SK-N-SH (cell line): ENCODE measurements around the gene SYNE1. TPM values are rescaled to one million over a fixed set of nuclear protein-coding genes. Genes with fewer than 3 reads are reported as not detected.
A peak's percentile ranks its signal among the peaks of the same experiment; 100 is the strongest.

ENCODE experiments used
- CTCF ChIA-PET: fragments of 300-600, 350-600 bp; formaldehyde crosslinking; extraction: SDS; loops from one replicate; lab custom pipeline; 2021; lab: Yijun Ruan, JAX
- POLR2A ChIA-PET: fragments of 350-600 bp; sonication (Branson Sonifier 250); formaldehyde crosslinking; extraction: SDS; loops from one replicate; lab custom pipeline; 2020; ENCODE audit warnings: antibody characterized with exemption, inconsistent platforms; lab: Yijun Ruan, JAX
- DNase-seq: peaks from one replicate; pipeline ENCODE4 v3.0.0; 2012
- H2AFZ ChIP-seq: fragments of 200-600 bp; sonication (generic); 2 replicates; pipeline ENCODE4 v1.8.1; 2016; ENCODE audit warnings: antibody characterized with exemption, mild to moderate bottlenecking, low read depth
- H3F3A ChIP-seq: fragments of 200-600 bp; sonication (generic); replicated peaks from 2 replicates; pipeline ENCODE3; 2016; ENCODE audit warnings: antibody characterized with exemption, mild to moderate bottlenecking; ENCODE audit not compliant: insufficient read depth
- H3K27ac ChIP-seq, 2 experiments: fragments of 200-500 bp in 1 of 2; fragments of 200-600 bp in 1 of 2; sonication (Bioruptor generic) in 1 of 2; sonication (generic), shearing (Covaris generic) in 1 of 2; 2 replicates each; pipeline versions ENCODE4 v1.5.1 to v1.6.1; 2014 to 2016; ENCODE audit warnings: low read depth in 2 of 2, inconsistent platforms in 1 of 2, low read length in 1 of 2, mild to moderate bottlenecking in 1 of 2, mixed read lengths in 1 of 2
- H3K27me3 ChIP-seq: fragments of 200-600 bp; sonication (generic), shearing (Covaris generic); 2 replicates; pipeline ENCODE4 v1.6.1; 2016; ENCODE audit warnings: mixed run types; ENCODE audit not compliant: insufficient read depth
- H3K36me3 ChIP-seq, 2 experiments: fragments of 200-500 bp in 1 of 2; fragments of 200-600 bp in 1 of 2; sonication (Bioruptor generic) in 1 of 2; sonication (generic) in 1 of 2; replicated peaks in 1 of 2; 2 replicates each; pipeline versions ENCODE3 to v1.5.1; 2014 to 2016; ENCODE audit warnings: low read length in 1 of 2, mild to moderate bottlenecking in 1 of 2; ENCODE audit not compliant: insufficient read depth in 2 of 2, control insufficient read depth in 1 of 2
- H3K4me1 ChIP-seq, 2 experiments: fragments of 200-500 bp in 1 of 2; fragments of 200-600 bp in 1 of 2; sonication (Bioruptor generic) in 1 of 2; sonication (generic), shearing (Covaris generic) in 1 of 2; 2 replicates each; pipeline versions ENCODE4 v1.5.1 to v1.6.1; 2014 to 2016; ENCODE audit warnings: low read depth in 1 of 2, low read length in 1 of 2, mixed run types in 1 of 2; ENCODE audit not compliant: insufficient read depth in 2 of 2, control insufficient read depth in 1 of 2
- H3K4me2 ChIP-seq: fragments of 200-600 bp; sonication (generic), shearing (Covaris generic); 2 replicates; pipeline ENCODE4 v1.6.1; 2017; ENCODE audit warnings: mixed run types
- H3K4me3 ChIP-seq, 2 experiments: fragments of 200-500 bp in 1 of 2; fragments of 200-600 bp in 1 of 2; sonication (Bioruptor generic) in 1 of 2; sonication (generic), shearing (Covaris generic) in 1 of 2; 2 replicates each; pipeline versions ENCODE4 v1.5.1 to v1.8.1; 2014 to 2016; ENCODE audit warnings: low read depth in 2 of 2, inconsistent platforms in 1 of 2, low read length in 1 of 2, mild to moderate bottlenecking in 1 of 2, mixed read lengths in 1 of 2, moderate library complexity in 1 of 2
- H3K79me2 ChIP-seq: fragments of 200-600 bp; sonication (generic); 2 replicates; pipeline ENCODE4 v1.8.1; 2017; ENCODE audit warnings: mild to moderate bottlenecking; ENCODE audit not compliant: insufficient read depth
- H3K9ac ChIP-seq: fragments of 200-600 bp; sonication (generic); 2 replicates; pipeline ENCODE4 v1.6.1; 2017; ENCODE audit warnings: mixed run types
- H3K9me2 ChIP-seq: fragments of 200-600 bp; sonication (generic); 2 replicates; pipeline ENCODE4 v1.6.1; 2017; ENCODE audit warnings: mixed run types
- H3K9me3 ChIP-seq: fragments of 200-600 bp; sonication (generic); 2 replicates; pipeline ENCODE4 v1.6.1; 2017; ENCODE audit warnings: mixed run types, mild to moderate bottlenecking, moderate library complexity
- H4K20me1 ChIP-seq: fragments of 200-600 bp; sonication (generic); 2 replicates; pipeline ENCODE4 v1.6.1; 2017; ENCODE audit warnings: mild to moderate bottlenecking, mixed run types; ENCODE audit not compliant: insufficient read depth
- CTCF ChIP-seq: fragments of 200-600 bp; sonication (generic); IDR thresholded peaks from 2 replicates; pipeline ENCODE4 v1.6.1; 2017; ENCODE audit warnings: antibody characterized with exemption, mild to moderate bottlenecking, moderate library complexity
- EP300 ChIP-seq, 2 experiments: IDR thresholded peaks; 2 replicates each; pipeline versions ENCODE4 v1.4.0 to v1.6.1; 2012; ENCODE audit warnings: borderline replicate concordance in 1 of 2, low read depth in 1 of 2, low read length in 1 of 2
- EZH2phosphoT487 ChIP-seq: fragments of 200-600 bp; sonication (generic); IDR thresholded peaks from 2 replicates; pipeline ENCODE4 v1.6.1; 2017; ENCODE audit warnings: low read depth, mixed run types, mild to moderate bottlenecking, antibody characterized with exemption, moderate library complexity, borderline replicate concordance
- FOXM1 ChIP-seq: IDR thresholded peaks from 2 replicates; pipeline ENCODE4 v1.4.0; 2012; ENCODE audit warnings: low read depth, mild to moderate bottlenecking
- GABPA ChIP-seq: IDR thresholded peaks from 2 replicates; pipeline ENCODE4 v1.4.0; 2012; ENCODE audit warnings: low read depth, mild to moderate bottlenecking
- JUND ChIP-seq: IDR thresholded peaks from 2 replicates; pipeline ENCODE4 v1.4.0; 2012
- MEF2A ChIP-seq: IDR thresholded peaks from 2 replicates; pipeline ENCODE4 v1.4.0; 2012; ENCODE audit warnings: low read depth, borderline replicate concordance
- MXI1 ChIP-seq: IDR thresholded peaks from 2 replicates; pipeline ENCODE4 v1.6.1; 2012; ENCODE audit warnings: mild to moderate bottlenecking, low read depth, low read length, improper control_type of control experiment
- NFIC ChIP-seq: IDR thresholded peaks from 2 replicates; pipeline ENCODE4 v1.4.0; 2012; ENCODE audit warnings: borderline replicate concordance
- PBX3 ChIP-seq: IDR thresholded peaks from 2 replicates; pipeline ENCODE4; 2012
- POLR2AphosphoS5 ChIP-seq: IDR thresholded peaks from 2 replicates; pipeline ENCODE4 v1.6.1; 2012; ENCODE audit warnings: low read depth, low read length
- RCOR1 ChIP-seq: fragments of 150-350 bp; IDR thresholded peaks from 2 replicates; pipeline ENCODE4 v1.6.1; 2017; ENCODE audit warnings: antibody characterized with exemption, low read length
- RXRA ChIP-seq: IDR thresholded peaks from 2 replicates; pipeline ENCODE4 v1.4.0; 2012; ENCODE audit warnings: low read depth, mild to moderate bottlenecking, borderline replicate concordance
- SIN3A ChIP-seq: IDR thresholded peaks from 2 replicates; pipeline ENCODE4 v1.6.1; 2012; ENCODE audit warnings: low read depth, mild to moderate bottlenecking, low read length, moderate library complexity, borderline replicate concordance
- TEAD4 ChIP-seq: IDR thresholded peaks from 2 replicates; pipeline ENCODE4 v1.4.0; 2012; ENCODE audit warnings: mild to moderate bottlenecking, borderline replicate concordance; ENCODE audit not compliant: insufficient read depth
- ZBTB33 ChIP-seq: IDR thresholded peaks from 2 replicates; pipeline ENCODE4 v1.4.0; 2012; ENCODE audit warnings: low read depth, borderline replicate concordance
- WGBS: methylation state at CpG from one replicate; pipeline ENCODE4 v1.1.6; 2017; ENCODE audit warnings: low lambda C conversion rate; 5-methylcytosine and 5-hydroxymethylcytosine counted together
- polyA plus RNA-seq, 3 experiments: library from polyadenylated mRNA; depleted of rRNA; stranded (reverse); fragments of >200 nt; gene quantifications; 2 replicates each; pipeline ENCODE4 v1.2.3, GENCODE V29; 2012

The SYNE1 gene
- polyA plus RNA-seq, 1 of the 3 experiments (the other 2 are of a cell fraction): 31.1 TPM

GRCh38 chr6:152268846-152269442 lies 368.2 kb downstream of the SYNE1 start:
- no peaks in the 10 kb centered on the region for H3K27me3 ChIP-seq
- TF ChIP-seq TEAD4: no peak
- TF ChIP-seq GABPA: no peak
- TF ChIP-seq MXI1: no peak
- no peak for TF ChIP-seq NFIC
- no peak for TF ChIP-seq EZH2phosphoT487
- no peak for TF ChIP-seq SIN3A
- TF ChIP-seq RXRA: no peak
- TF ChIP-seq EP300 (IDR thresholded peaks at IDR 0.05; ENCODE audit: borderline replicate concordance in 1 of 2, low read depth in 1 of 2, low read length in 1 of 2): no peak
- TF ChIP-seq MEF2A: no peak
- no peak for TF ChIP-seq JUND
- TF ChIP-seq FOXM1: no peak
- no peak for TF ChIP-seq PBX3
- no peak for TF ChIP-seq ZBTB33
- no peak for TF ChIP-seq CTCF
- no peak for TF ChIP-seq POLR2AphosphoS5
- TF ChIP-seq RCOR1: no peak
- ChIA-PET CTCF (interaction anchor here (0.7 to 2.2 kb wide), 5 partner anchors 9 to 504 kb away, joined by 3 to 12 read pairs (median 5); no protein-coding TSS in a partner anchor), POLR2A (no interaction called here)
- no peaks in the 10 kb centered on the region for H4K20me1 ChIP-seq
- H3K36me3 ChIP-seq: peaks cover 60 to 68% of the 10 kb centered on the region in 2 experiments
- H2AFZ ChIP-seq: no peak overlapping the region
- H3K4me2 ChIP-seq: no peak overlapping the region
- no peak for DNase-seq
- H3K9me3 ChIP-seq: no peaks in the 10 kb centered on the region
- H3K4me3 ChIP-seq: no peak overlapping the region
- H3K4me1 ChIP-seq: peaks cover 0 to 13% of the 10 kb centered on the region in 2 experiments; a peak in 1 of 4 replicates
- no peaks in the 10 kb centered on the region for H3K9me2 ChIP-seq
- peak overlapping the region in 1 of 2 experiments; percentile 33; a peak in 2 of 4 replicates for H3K27ac ChIP-seq
- no peaks in the 10 kb centered on the region for H3K79me2 ChIP-seq
- H3K9ac ChIP-seq: no peak overlapping the region
- WGBS: 100% methylated on average over 3 of the region's 8 CpGs
- H3F3A ChIP-seq: peaks cover 13% of the 10 kb centered on the region
